Mesenchymal stem cell (in vitro differentiated cells and primary cell): ENCODE results near the gene PTP4A2.
"Not testable (repeated sequence)": the region's sequence is repeated elsewhere in the genome, so short reads cannot be mapped to it uniquely, and the experiment has no call there.

Experiments used
- DNase-seq: peaks from one replicate; pipeline ENCODE4 v3.0.0-alpha.2; 2013
- H2AFZ ChIP-seq: one replicate; pipeline ENCODE4 v1.6.1; 2013; ENCODE audit warnings: low read depth, mild to moderate bottlenecking, control low read depth, inconsistent platforms, low read length, moderate library complexity
- H2AK5ac ChIP-seq: 2 replicates; pipeline ENCODE4 v1.6.1; 2013; ENCODE audit warnings: low read length, moderate library complexity, mild to moderate bottlenecking, inconsistent platforms; ENCODE audit not compliant: severe bottlenecking
- H2BK120ac ChIP-seq: one replicate; pipeline ENCODE4 v1.6.1; 2013; ENCODE audit warnings: low read depth, mild to moderate bottlenecking, inconsistent platforms, low read length, moderate library complexity
- H2BK12ac ChIP-seq, 2 experiments: one replicate each; pipeline ENCODE4 v1.6.1; 2013; ENCODE audit warnings: inconsistent platforms in 2 of 2, low read length in 2 of 2, mild to moderate bottlenecking in 2 of 2, moderate library complexity in 2 of 2, control low read depth in 1 of 2
- H2BK15ac ChIP-seq: one replicate; pipeline ENCODE4 v1.6.1; 2013; ENCODE audit warnings: mild to moderate bottlenecking, low read depth, inconsistent platforms; ENCODE audit not compliant: poor library complexity, severe bottlenecking
- H2BK5ac ChIP-seq: 2 replicates; pipeline ENCODE4 v1.6.1; 2013; ENCODE audit warnings: low read depth, mild to moderate bottlenecking, low read length, control low read depth, inconsistent platforms; ENCODE audit not compliant: poor library complexity, severe bottlenecking
- H3K14ac ChIP-seq, 2 experiments: one replicate each; pipeline ENCODE4 v1.6.1; 2013; ENCODE audit warnings: inconsistent platforms in 2 of 2, low read length in 2 of 2, control low read depth in 1 of 2, mild to moderate bottlenecking in 1 of 2, moderate library complexity in 1 of 2
- H3K18ac ChIP-seq, 2 experiments: one replicate each; pipeline ENCODE4 v1.6.1; 2013; ENCODE audit warnings: inconsistent platforms in 2 of 2, low read length in 2 of 2, control low read depth in 1 of 2, low read depth in 1 of 2, mild to moderate bottlenecking in 1 of 2
- H3K23ac ChIP-seq, 2 experiments: one replicate each; pipeline ENCODE4 v1.6.1; 2013; ENCODE audit warnings: inconsistent platforms in 2 of 2, low read length in 2 of 2, mild to moderate bottlenecking in 2 of 2, moderate library complexity in 2 of 2, control low read depth in 1 of 2
- H3K27ac ChIP-seq: 2 replicates; pipeline ENCODE4 v1.5.1; 2013; ENCODE audit warnings: mild to moderate bottlenecking, moderate library complexity, low read length, control low read depth, inconsistent platforms; ENCODE audit not compliant: poor library complexity, severe bottlenecking
- H3K27me3 ChIP-seq, 2 experiments: 2 replicates each; pipeline versions ENCODE4 v1.6.1 to v1.7.0; 2013; ENCODE audit warnings: low read length in 2 of 2, mild to moderate bottlenecking in 2 of 2, moderate library complexity in 2 of 2, control low read depth in 1 of 2, inconsistent platforms in 1 of 2; ENCODE audit not compliant: control insufficient read depth in 1 of 2, insufficient read depth in 1 of 2
- H3K36me3 ChIP-seq, 2 experiments: 2 replicates each; pipeline versions ENCODE4 v1.6.1 to v1.7.0; 2013; ENCODE audit warnings: low read length in 2 of 2, control low read depth in 1 of 2, inconsistent platforms in 1 of 2, low read depth in 1 of 2, mild to moderate bottlenecking in 1 of 2; ENCODE audit not compliant: insufficient read depth in 2 of 2, control insufficient read depth in 1 of 2
- H3K4ac ChIP-seq, 2 experiments: one replicate each; pipeline ENCODE4 v1.6.1; 2013; ENCODE audit warnings: inconsistent platforms in 2 of 2, low read length in 2 of 2, mild to moderate bottlenecking in 2 of 2, moderate library complexity in 2 of 2, control low read depth in 1 of 2, low read depth in 1 of 2
- H3K4me1 ChIP-seq: 2 replicates; pipeline ENCODE4 v1.6.1; 2013; ENCODE audit warnings: low read depth, low read length, control low read depth; ENCODE audit not compliant: control insufficient read depth, insufficient read depth
- H3K4me2 ChIP-seq: 2 replicates; pipeline ENCODE4 v1.6.1; 2013; ENCODE audit warnings: low read length, mild to moderate bottlenecking, inconsistent platforms; ENCODE audit not compliant: poor library complexity, severe bottlenecking
- H3K4me3 ChIP-seq, 2 experiments: 2 replicates each; pipeline versions ENCODE4 v1.5.1 to v1.7.0; 2013; ENCODE audit warnings: low read length in 2 of 2, mild to moderate bottlenecking in 2 of 2, control low read depth in 1 of 2, low read depth in 1 of 2; ENCODE audit not compliant: insufficient read depth in 1 of 2
- H3K79me1 ChIP-seq: replicated peaks from 2 replicates; pipeline ENCODE4 v1.6.1; 2013; ENCODE audit warnings: mild to moderate bottlenecking, control low read depth, low read length, inconsistent platforms; ENCODE audit not compliant: poor library complexity, severe bottlenecking
- H3K9ac ChIP-seq: 2 replicates; pipeline ENCODE4 v1.7.0; 2013; ENCODE audit warnings: mild to moderate bottlenecking, low read length, moderate library complexity
- H3K9me3 ChIP-seq: 2 replicates; pipeline ENCODE4 v1.7.0; 2013; ENCODE audit warnings: mild to moderate bottlenecking, low read length; ENCODE audit not compliant: control insufficient read depth
- H4K8ac ChIP-seq: one replicate; pipeline ENCODE4 v1.6.1; 2013; ENCODE audit warnings: inconsistent platforms, mild to moderate bottlenecking, low read length, moderate library complexity
- H4K91ac ChIP-seq: one replicate; pipeline ENCODE4 v1.6.1; 2013; ENCODE audit warnings: mild to moderate bottlenecking, low read length, inconsistent platforms
- WGBS: methylation state at CpG from one replicate; pipeline ENCODE4 v1.1.7; 2013; ENCODE audit warnings: mixed read lengths; 5-methylcytosine and 5-hydroxymethylcytosine counted together

PTP4A2 gene

GRCh38 chr1:31926252-31926651 lies 11.9 kb downstream of the PTP4A2 start:
- peaks cover 0 to 4% of the 10 kb centered on the region in 2 experiments for H3K36me3 ChIP-seq
- H4K8ac ChIP-seq = no peak overlapping the region
- no peak overlapping the region for H2BK15ac ChIP-seq
- H2BK120ac ChIP-seq = no peak overlapping the region
- 77% methylated on average over 1 of the region's 2 CpGs for WGBS
- H3K18ac ChIP-seq = no peak overlapping the region
- H2BK12ac ChIP-seq = no peak overlapping the region
- H3K27me3 ChIP-seq = no peaks in the 10 kb centered on the region
- no peak overlapping the region for H4K91ac ChIP-seq
- no peak overlapping the region for H3K14ac ChIP-seq
- no peak overlapping the region for H3K4me2 ChIP-seq
- H2BK5ac ChIP-seq = no peak overlapping the region
- no peak for DNase-seq
- H3K4me3 ChIP-seq = no peak overlapping the region
- no peak overlapping the region for H2AFZ ChIP-seq
- no peaks in the 10 kb centered on the region for H3K79me1 ChIP-seq
- H3K4me1 ChIP-seq = peaks cover 4% of the 10 kb centered on the region
- no peaks in the 10 kb centered on the region for H3K9me3 ChIP-seq
- no peak overlapping the region for H3K27ac ChIP-seq
- no peak overlapping the region for H3K4ac ChIP-seq
- H3K23ac ChIP-seq = no peak overlapping the region
- H2AK5ac ChIP-seq = no peak overlapping the region
- H3K9ac ChIP-seq = no peak overlapping the region

- not testable (repeated sequence) for H3K23ac ChIP-seq, H3K27ac ChIP-seq, H3K9me3 ChIP-seq, H3K4me2 ChIP-seq, H3K4me3 ChIP-seq, H4K8ac ChIP-seq, H2BK15ac ChIP-seq, H3K36me3 ChIP-seq, H2AK5ac ChIP-seq, H2BK5ac ChIP-seq, H2AFZ ChIP-seq, H3K79me1 ChIP-seq, DNase-seq, H2BK120ac ChIP-seq, H3K14ac ChIP-seq, H3K9ac ChIP-seq, H4K91ac ChIP-seq, H3K18ac ChIP-seq, H3K4me1 ChIP-seq, H3K27me3 ChIP-seq, H2BK12ac ChIP-seq, H3K4ac ChIP-seq
- 100% methylated on average over 5 of the region's 13 CpGs for WGBS
Observed at GRCh38 chr1:31925824-31926223, 12.3 kb downstream of the PTP4A2 start.

GRCh38 chr1:31924839-31925238 lies 13.3 kb downstream of the PTP4A2 start:
- no peak for DNase-seq
- no peaks in the 10 kb centered on the region for H3K9me3 ChIP-seq
- H3K4me3 ChIP-seq = no peak overlapping the region
- no peaks in the 10 kb centered on the region for H3K27me3 ChIP-seq
- no peak overlapping the region for H2BK5ac ChIP-seq
- H2BK120ac ChIP-seq = no peak overlapping the region
- no peaks in the 10 kb centered on the region for H3K79me1 ChIP-seq
- H4K91ac ChIP-seq = no peak overlapping the region
- no peak overlapping the region for H4K8ac ChIP-seq
- WGBS = no CpG with 5 or more reads among the region's 1 CpG
- peak overlapping the region; percentile 1 for H3K9ac ChIP-seq
- H3K36me3 ChIP-seq = no peaks in the 10 kb centered on the region
- H3K4me1 ChIP-seq = peaks cover 6% of the 10 kb centered on the region
- no peak overlapping the region for H3K27ac ChIP-seq
- no peak overlapping the region for H3K23ac ChIP-seq
- no peak overlapping the region for H2AK5ac ChIP-seq
- no peak overlapping the region for H2BK12ac ChIP-seq
- no peak overlapping the region for H3K4ac ChIP-seq
- H3K18ac ChIP-seq = no peak overlapping the region
- no peak overlapping the region for H3K14ac ChIP-seq
- H3K4me2 ChIP-seq = no peak overlapping the region
- H2AFZ ChIP-seq = no peak overlapping the region
- H2BK15ac ChIP-seq = no peak overlapping the region

- Histone ChIP-seq H2BK12ac (no peak overlapping the region), H3K4ac (no peak overlapping the region), H2BK5ac (no peak overlapping the region), H3K4me3 (no peak overlapping the region), H3K4me2 (no peak overlapping the region), H3K9me3 (no peaks in the 10 kb centered on the region), H3K9ac (peak overlapping the region; percentile 1), H3K27ac (no peak overlapping the region), H3K4me1 (peaks cover 6% of the 10 kb centered on the region), H4K91ac (no peak overlapping the region), H3K36me3 (peaks cover 2 to 6% of the 10 kb centered on the region in 2 experiments), H3K23ac (no peak overlapping the region), H3K27me3 (no peaks in the 10 kb centered on the region), H2BK120ac (no peak overlapping the region), H3K79me1 (no peaks in the 10 kb centered on the region), H2AK5ac (no peak overlapping the region), H2AFZ (no peak overlapping the region), H4K8ac (no peak overlapping the region), H2BK15ac (no peak overlapping the region), H3K18ac (no peak overlapping the region), H3K14ac (no peak overlapping the region)
- no peak for DNase-seq
- 100% methylated on average over 1 of the region's 2 CpGs for WGBS
Observed at GRCh38 chr1:31923901-31924535, 14.2 kb downstream of the PTP4A2 start.
